HepG2 (cell line): ENCODE measurements around the gene RAG2. TPM values are rescaled to one million over a fixed set of nuclear protein-coding genes. Genes with fewer than 3 reads are reported as not detected.

Source experiments
- ATAC-seq: fragments of 200-7000 bp; cut with Tn5 transposase; 3 replicates; pipeline ENCODE4 v1.9.1; 2020; ENCODE audit warnings: mild to moderate bottlenecking, moderate library complexity
- BruUV-seq: library from RNA; stranded (reverse); fragments of 400-500 nt; replicated peaks from 2 replicates; lab custom pipeline; 2021; lab: Mats Ljungman, UMichigan
- CTCF ChIA-PET: fragments of 300-600 bp; formaldehyde crosslinking; extraction: SDS; loops from one replicate; lab custom pipeline; 2021; ENCODE audit warnings: low total read pairs, inconsistent platforms, low intra/inter-chr PET ratio; lab: Yijun Ruan, JAX
- POLR2A ChIA-PET: fragments of 350-600 bp; sonication (Branson Sonifier 250); formaldehyde crosslinking; loops from one replicate; lab custom pipeline; 2020; ENCODE audit warnings: antibody characterized with exemption, inconsistent platforms; lab: Yijun Ruan, JAX
- DNase-seq: peaks from one replicate; pipeline ENCODE4 v3.0.0-alpha.2; 2015; ENCODE audit warnings: low spot score
- FAIRE-seq: peaks from 3 replicates; lab custom pipeline; 2011; peaks lifted over from hg19 to GRCh38; lab: Jason Lieb, UNC
- H2AFZ ChIP-seq: one replicate; pipeline ENCODE4 v1.6.1; 2011; ENCODE audit warnings: low read length, inconsistent platforms
- H3K27ac ChIP-seq: fragments of 300-600 bp; 3 replicates; pipeline ENCODE4 v1.8.0; 2011; ENCODE audit warnings: mixed run types, mild to moderate bottlenecking, mixed read lengths, low read length, inconsistent platforms; ENCODE audit not compliant: insufficient read depth; ENCODE audit errors: extremely low read length
- H3K27me3 ChIP-seq, 2 experiments: fragments of 200-600 bp in 1 of 2; 2 replicates in 1 of 2; 3 replicates in 1 of 2; pipeline versions ENCODE4 v1.6.0 to v1.8.0; 2011; ENCODE audit warnings: low read length in 2 of 2, mild to moderate bottlenecking in 2 of 2, moderate library complexity in 2 of 2, inconsistent platforms in 1 of 2; ENCODE audit not compliant: insufficient read depth in 2 of 2, control insufficient read depth in 1 of 2
- H3K36me3 ChIP-seq, 2 experiments: fragments of 200-600 bp in 1 of 2; replicated peaks in 1 of 2; 2 replicates in 1 of 2; 3 replicates in 1 of 2; pipeline versions ENCODE4 v1.5.1 to v1.8.0; 2011; ENCODE audit warnings: low read length in 2 of 2, inconsistent platforms in 1 of 2; ENCODE audit not compliant: insufficient read depth in 2 of 2, control insufficient read depth in 1 of 2
- H3K4me1 ChIP-seq: 2 replicates; pipeline ENCODE4 v1.5.1; 2012; ENCODE audit warnings: low read length, inconsistent platforms; ENCODE audit not compliant: insufficient read depth
- H3K4me2 ChIP-seq: 2 replicates; pipeline ENCODE4 v1.6.0; 2011; ENCODE audit warnings: low read depth, low read length, inconsistent platforms
- H3K4me3 ChIP-seq, 3 experiments: fragments of 200-600 bp in 1 of 3; sonication (generic), shearing (Covaris generic) in 1 of 3; replicated peaks in 1 of 3; 2 replicates each; pipeline ENCODE4 v1.5.1; 2011 to 2016; ENCODE audit warnings: low read length in 3 of 3, inconsistent platforms in 2 of 3, low read depth in 2 of 3, mild to moderate bottlenecking in 2 of 3, control low read depth in 1 of 3, mixed read lengths in 1 of 3; ENCODE audit not compliant: insufficient read depth in 1 of 3
- H3K79me2 ChIP-seq: one replicate; pipeline ENCODE4 v1.6.1; 2011; ENCODE audit warnings: low read length, inconsistent platforms; ENCODE audit not compliant: insufficient read depth
- H3K9ac ChIP-seq: 2 replicates; pipeline ENCODE4 v1.6.0; 2011; ENCODE audit warnings: mild to moderate bottlenecking, low read depth, low read length, inconsistent platforms; ENCODE audit not compliant: insufficient read depth
- H3K9me3 ChIP-seq: 2 replicates; pipeline ENCODE4 v1.5.1; 2012; ENCODE audit warnings: mild to moderate bottlenecking, low read length
- H4K20me1 ChIP-seq: 2 replicates; pipeline ENCODE4 v1.6.0; 2011; ENCODE audit warnings: inconsistent platforms, mild to moderate bottlenecking, low read length, moderate library complexity; ENCODE audit not compliant: insufficient read depth
- ASH2L ChIP-seq: fragments of 300-600, 200-600 bp; sonication (generic); IDR thresholded peaks from 2 replicates; pipeline ENCODE4 v1.7.0; 2017; ENCODE audit warnings: low read depth, mild to moderate bottlenecking, moderate library complexity, mixed read lengths, low read length; ENCODE audit not compliant: insufficient read length
- CBFB ChIP-seq: sonication (generic); formaldehyde crosslinking; IDR thresholded peaks from 2 replicates; pipeline ENCODE4 v1.4.0; 2020; ENCODE audit warnings: missing genetic modification reagents
- KMT2B ChIP-seq: IDR thresholded peaks from 2 replicates; pipeline ENCODE4 v1.6.1; 2016; ENCODE audit warnings: missing genetic modification reagents, missing compliant biosample characterization
- MEIS2 ChIP-seq: sonication (generic); formaldehyde crosslinking; IDR thresholded peaks from 2 replicates; pipeline ENCODE4 v1.9.0; 2021; ENCODE audit warnings: mild to moderate bottlenecking, missing genetic modification reagents
- MLXIP ChIP-seq: sonication (generic); formaldehyde crosslinking; IDR thresholded peaks from 2 replicates; pipeline ENCODE4 v1.9.0; 2021; ENCODE audit warnings: missing genetic modification reagents, borderline replicate concordance
- POLR2A ChIP-seq, 2 experiments: IDR thresholded peaks; 2 replicates each; pipeline ENCODE4 v1.6.1; 2011; ENCODE audit warnings: low read depth in 2 of 2, low read length in 2 of 2, mild to moderate bottlenecking in 1 of 2, moderate library complexity in 1 of 2; ENCODE audit not compliant: insufficient read depth in 1 of 2
- SRF ChIP-seq: IDR thresholded peaks from 2 replicates; pipeline ENCODE4 v1.6.1; 2011; ENCODE audit warnings: mild to moderate bottlenecking, low read depth, low read length, moderate library complexity
- TGIF2 ChIP-seq: IDR thresholded peaks from 2 replicates; pipeline ENCODE4 v1.6.1; 2016; ENCODE audit warnings: control low read depth, missing compliant biosample characterization
- ZBTB10 ChIP-seq: sonication (generic); formaldehyde crosslinking; IDR thresholded peaks from 2 replicates; pipeline ENCODE4 v1.4.0; 2020; ENCODE audit warnings: missing genetic modification reagents, borderline replicate concordance
- ZKSCAN1 ChIP-seq: fragments of 150-350 bp; IDR thresholded peaks from 2 replicates; pipeline ENCODE4 v1.6.1; 2014; ENCODE audit warnings: low read length
- ZNF510 ChIP-seq: sonication (generic); formaldehyde crosslinking; IDR thresholded peaks from 2 replicates; pipeline ENCODE4 v1.4.0; 2020; ENCODE audit warnings: low read depth, mild to moderate bottlenecking, missing genetic modification reagents
- ZNF646 ChIP-seq: sonication (generic); formaldehyde crosslinking; IDR thresholded peaks from 2 replicates; pipeline ENCODE4 v1.9.0; 2021; ENCODE audit warnings: mild to moderate bottlenecking, missing genetic modification reagents
- ZNF776 ChIP-seq: sonication (generic); formaldehyde crosslinking; IDR thresholded peaks from 2 replicates; pipeline ENCODE4 v1.4.0; 2020; ENCODE audit warnings: mild to moderate bottlenecking, missing genetic modification reagents
- WGBS: methylation state at CpG from one replicate; pipeline ENCODE4 v1.1.6; 2017; ENCODE audit warnings: low lambda C conversion rate; 5-methylcytosine and 5-hydroxymethylcytosine counted together
- in situ Hi-C: cut with HindIII; loops from 2 replicates; pipeline ENCODE4 v1.10.0; 2017; ENCODE audit warnings: low pct_unique_long_range_greater_than_20kb; ENCODE audit not compliant: extremely low pct_ligation_motif_present
- intact Hi-C: fragments of 100-400 bp; cut with micrococcal nuclease; formaldehyde crosslinking; loops from one replicate; pipeline ENCODE4 v1.10.0; 2022; ENCODE audit not compliant: unreplicated experiment
- polyA plus RNA-seq, 8 experiments: library from polyadenylated mRNA; depleted of rRNA in 3 of 8; stranded (reverse) in 7 of 8; unstranded in 1 of 8; fragments of >200 nt; fragmentation: Illumina TruSeq in 4 of 8; extraction: Trizol in 4 of 8; gene quantifications; 2 replicates each; pipeline versions ENCODE4 v1.2.1 to v1.2.3, GENCODE V29; 2011 to 2016; ENCODE audit warnings: low read depth in 4 of 8, missing spikeins in 1 of 8, mixed read lengths in 1 of 8; ENCODE audit not compliant: insufficient read depth in 1 of 8
- total RNA-seq, 5 experiments: library from RNA; depleted of rRNA; stranded (reverse); fragments of >200 nt; fragmentation: Illumina TruSeq; extraction: Trizol; gene quantifications; 2 replicates each; pipeline ENCODE4 v1.2.3, GENCODE V29; 2016; ENCODE audit warnings: low read depth in 1 of 5

The RAG2 gene
- total and polyA plus RNA-seq, 2 of the 13 experiments (the other 11 are each of a cell fraction or from before 2014, with no cell fraction given) = not detected

- ChIA-PET CTCF (interaction anchor here (1.8 to 5.0 kb wide), 4 partner anchors 57 to 182 kb away, joined by 14 to 43 read pairs (median 22); no protein-coding TSS in a partner anchor), POLR2A (no interaction called here)
- FAIRE-seq (no peak), ATAC-seq (peak; percentile 38; the same call in 2 of the 3 replicates), DNase-seq (no peak)
- no TSS peak for BruUV-seq
- Histone ChIP-seq H3K4me3 (no peak overlapping the region), H2AFZ (peak overlapping the region; percentile 87), H3K79me2 (no peaks in the 10 kb centered on the region), H4K20me1 (no peaks in the 10 kb centered on the region), H3K4me1 (no peaks in the 10 kb centered on the region), H3K27ac (no peak overlapping the region), H3K9me3 (no peaks in the 10 kb centered on the region), H3K36me3 (no peaks in the 10 kb centered on the region), H3K9ac (no peak overlapping the region), H3K4me2 (peak overlapping the region; percentile 73), H3K27me3 (peaks cover 0 to 9% of the 10 kb centered on the region in 2 experiments; a peak in 3 of 5 replicates)
- 46% methylated on average over 6 of the region's 6 CpGs for WGBS
- in situ Hi-C loops = no loop called here
- intact Hi-C loops = no loop called here
- no peak for TF ChIP-seq POLR2A (IDR thresholded peaks at IDR 0.05; ENCODE audit: insufficient read depth in 1 of 2, low read depth in 2 of 2, low read length in 2 of 2)
- TF ChIP-seq ZNF646 = no peak
- TF ChIP-seq ASH2L = no peak
- no peak for TF ChIP-seq ZNF510 (CRISPR knock-in tag)
- TF ChIP-seq ZBTB10 (CRISPR knock-in tag) = no peak
- TF ChIP-seq KMT2B (CRISPR knock-in tag) = no peak
- TF ChIP-seq ZKSCAN1 = no peak
- no peak for TF ChIP-seq TGIF2 (CRISPR knock-in tag)
- no peak for TF ChIP-seq ZNF776
- TF ChIP-seq MLXIP (CRISPR knock-in tag) = no peak
- TF ChIP-seq CBFB = no peak
- TF ChIP-seq MEIS2 = no peak
- no peak for TF ChIP-seq SRF
Measured at GRCh38 chr11:36565031-36565610, 32.9 kb downstream of the RAG2 start.
